Activated naive CD4-positive, alpha-beta T cell treated with anti-CD3 and anti-CD28 coated beads, Interleukin-2, amount 50 U/mL, for 24 hours (primary cell): ENCODE data around the gene CORO6.

Source experiments
- H3K27ac Mint-ChIP-seq: one replicate; pipeline ENCODE4 v1.8.0; 2021; ENCODE audit warnings: mild to moderate bottlenecking, mixed read lengths
- H3K27me3 Mint-ChIP-seq: one replicate; pipeline ENCODE4 v1.8.0; 2021; ENCODE audit warnings: mixed read lengths
- H3K36me3 Mint-ChIP-seq: one replicate; pipeline ENCODE4 v1.8.0; 2021; ENCODE audit warnings: mixed read lengths
- H3K4me1 Mint-ChIP-seq: one replicate; pipeline ENCODE4 v1.8.0; 2021; ENCODE audit warnings: mixed read lengths
- H3K4me3 Mint-ChIP-seq: one replicate; pipeline ENCODE4 v1.8.0; 2021; ENCODE audit warnings: mild to moderate bottlenecking, mixed read lengths
- H3K9me3 Mint-ChIP-seq: one replicate; pipeline ENCODE4 v1.8.0; 2021; ENCODE audit warnings: mixed read lengths

CORO6 gene

GRCh38 chr17:29620779-29621500 lies 1.8 kb downstream of the CORO6 start:
- Mint-ChIP-seq H3K9me3 (no peaks in the 10 kb centered on the region), H3K4me1 (peaks cover 56% of the 10 kb centered on the region), H3K27me3 (no peaks in the 10 kb centered on the region), H3K4me3 (peak overlapping the region; percentile 75), H3K36me3 (no peaks in the 10 kb centered on the region), H3K27ac (no peak overlapping the region)

- H3K4me1 Mint-ChIP-seq: peaks cover 50% of the 10 kb centered on the region
- no peaks in the 10 kb centered on the region for H3K27me3 Mint-ChIP-seq
- no peaks in the 10 kb centered on the region for H3K9me3 Mint-ChIP-seq
- H3K27ac Mint-ChIP-seq: no peak overlapping the region
- no peak overlapping the region for H3K4me3 Mint-ChIP-seq
- no peaks in the 10 kb centered on the region for H3K36me3 Mint-ChIP-seq
These were observed 2.4 kb downstream of the CORO6 start for GRCh38 chr17:29620271-29620670.

- no peaks in the 10 kb centered on the region for H3K27me3 Mint-ChIP-seq
- peaks cover 50% of the 10 kb centered on the region for H3K4me1 Mint-ChIP-seq
- H3K36me3 Mint-ChIP-seq: no peaks in the 10 kb centered on the region
- H3K4me3 Mint-ChIP-seq: no peak overlapping the region
- no peaks in the 10 kb centered on the region for H3K9me3 Mint-ChIP-seq
- H3K27ac Mint-ChIP-seq: no peak overlapping the region
These were observed 3.5 kb downstream of the CORO6 start for GRCh38 chr17:29619251-29619650.

GRCh38 chr17:29618272-29619065 lies 4.2 kb downstream of the CORO6 start:
- Mint-ChIP-seq H3K27me3 (no peaks in the 10 kb centered on the region), H3K27ac (peak overlapping the region; percentile 17), H3K4me1 (peaks cover 49% of the 10 kb centered on the region), H3K9me3 (no peaks in the 10 kb centered on the region), H3K36me3 (no peaks in the 10 kb centered on the region), H3K4me3 (peak overlapping the region; percentile 86)

GRCh38 chr17:29617481-29618271 lies 5.0 kb downstream of the CORO6 start:
- H3K27ac Mint-ChIP-seq: peak overlapping the region; percentile 73
- H3K27me3 Mint-ChIP-seq: no peaks in the 10 kb centered on the region
- peaks cover 41% of the 10 kb centered on the region for H3K4me1 Mint-ChIP-seq
- peak overlapping the region; percentile 86 for H3K4me3 Mint-ChIP-seq
- H3K36me3 Mint-ChIP-seq: no peaks in the 10 kb centered on the region
- no peaks in the 10 kb centered on the region for H3K9me3 Mint-ChIP-seq

GRCh38 chr17:29617125-29617480 lies 5.6 kb downstream of the CORO6 start:
- Mint-ChIP-seq H3K9me3 (no peaks in the 10 kb centered on the region), H3K4me3 (peak overlapping the region; percentile 86), H3K36me3 (no peaks in the 10 kb centered on the region), H3K27me3 (no peaks in the 10 kb centered on the region), H3K27ac (peak overlapping the region; percentile 73), H3K4me1 (peaks cover 40% of the 10 kb centered on the region)

GRCh38 chr17:29616300-29617048 lies 6.2 kb downstream of the CORO6 start:
- no peaks in the 10 kb centered on the region for H3K36me3 Mint-ChIP-seq
- H3K9me3 Mint-ChIP-seq: no peaks in the 10 kb centered on the region
- H3K27me3 Mint-ChIP-seq: no peaks in the 10 kb centered on the region
- peak overlapping the region; percentile 86 for H3K4me3 Mint-ChIP-seq
- peaks cover 37% of the 10 kb centered on the region for H3K4me1 Mint-ChIP-seq
- peak overlapping the region; percentile 73 for H3K27ac Mint-ChIP-seq

- Mint-ChIP-seq H3K27me3 (no peaks in the 10 kb centered on the region), H3K4me1 (peaks cover 32% of the 10 kb centered on the region), H3K9me3 (no peaks in the 10 kb centered on the region), H3K4me3 (peak overlapping the region; percentile 86), H3K36me3 (no peaks in the 10 kb centered on the region), H3K27ac (peak overlapping the region; percentile 17)
These were observed 7.0 kb downstream of the CORO6 start for GRCh38 chr17:29615492-29616299.

GRCh38 chr17:29615048-29615385 lies 7.7 kb downstream of the CORO6 start:
- Mint-ChIP-seq H3K4me3 (peak overlapping the region; percentile 86), H3K27ac (no peak overlapping the region), H3K36me3 (no peaks in the 10 kb centered on the region), H3K4me1 (peaks cover 32% of the 10 kb centered on the region), H3K9me3 (no peaks in the 10 kb centered on the region), H3K27me3 (no peaks in the 10 kb centered on the region)

GRCh38 chr17:29614349-29615047 lies 8.2 kb downstream of the CORO6 start:
- Mint-ChIP-seq H3K36me3 (no peaks in the 10 kb centered on the region), H3K27me3 (no peaks in the 10 kb centered on the region), H3K4me3 (peak overlapping the region; percentile 86), H3K27ac (no peak overlapping the region), H3K9me3 (no peaks in the 10 kb centered on the region), H3K4me1 (peaks cover 32% of the 10 kb centered on the region)

- no peaks in the 10 kb centered on the region for H3K36me3 Mint-ChIP-seq
- no peak overlapping the region for H3K27ac Mint-ChIP-seq
- H3K4me1 Mint-ChIP-seq: peaks cover 32% of the 10 kb centered on the region
- no peaks in the 10 kb centered on the region for H3K9me3 Mint-ChIP-seq
- no peaks in the 10 kb centered on the region for H3K27me3 Mint-ChIP-seq
- H3K4me3 Mint-ChIP-seq: peak overlapping the region; percentile 72
These were observed 8.9 kb downstream of the CORO6 start for GRCh38 chr17:29613856-29614255.

GRCh38 chr17:29613352-29613837 lies 9.3 kb downstream of the CORO6 start:
- Mint-ChIP-seq H3K36me3 (no peaks in the 10 kb centered on the region), H3K4me1 (peaks cover 32% of the 10 kb centered on the region), H3K4me3 (no peak overlapping the region), H3K27ac (no peak overlapping the region), H3K9me3 (no peaks in the 10 kb centered on the region), H3K27me3 (no peaks in the 10 kb centered on the region)

GRCh38 chr17:29612404-29613280 lies 10.1 kb downstream of the CORO6 start:
- peaks cover 32% of the 10 kb centered on the region for H3K4me1 Mint-ChIP-seq
- H3K27ac Mint-ChIP-seq: no peak overlapping the region
- no peaks in the 10 kb centered on the region for H3K9me3 Mint-ChIP-seq
- peak overlapping the region; percentile 68 for H3K4me3 Mint-ChIP-seq
- H3K36me3 Mint-ChIP-seq: no peaks in the 10 kb centered on the region
- H3K27me3 Mint-ChIP-seq: no peaks in the 10 kb centered on the region
